Ovary (tissue), 3 donors: ENCODE measurements around the gene MYL4.

Experiments
- EP300 ChIP-seq: sonication (generic); formaldehyde crosslinking; IDR thresholded peaks from one replicate; pipeline ENCODE4 v1.6.1; 2017; ENCODE audit warnings: antibody characterized with exemption
- POLR2A ChIP-seq: fragments of 450-650 bp; IDR thresholded peaks from one replicate; pipeline ENCODE4 v1.6.1; 2017; ENCODE audit warnings: antibody characterized with exemption, mild to moderate bottlenecking, moderate library complexity
- TF ChIP-seq, protein P1 (sequence below), 3 donors: fragments of 450-650 bp in 2 of 3; fragments of 200-600 bp in 1 of 3; IDR thresholded peaks; one replicate each; pipeline versions ENCODE4 v1.5.1 to v1.8.0; 2016 to 2022; ENCODE audit warnings: antibody characterized with exemption in 3 of 3, mild to moderate bottlenecking in 1 of 3
- donor health status: DM: no; HTN: no; CAD: no.

GRCh38 chr17:47210105-47210504 is 957 bp downstream of the MYL4 start:
- TF ChIP-seq POLR2A = no peak
- TF ChIP-seq EP300 = no peak
- TF ChIP-seq, protein P1, sequence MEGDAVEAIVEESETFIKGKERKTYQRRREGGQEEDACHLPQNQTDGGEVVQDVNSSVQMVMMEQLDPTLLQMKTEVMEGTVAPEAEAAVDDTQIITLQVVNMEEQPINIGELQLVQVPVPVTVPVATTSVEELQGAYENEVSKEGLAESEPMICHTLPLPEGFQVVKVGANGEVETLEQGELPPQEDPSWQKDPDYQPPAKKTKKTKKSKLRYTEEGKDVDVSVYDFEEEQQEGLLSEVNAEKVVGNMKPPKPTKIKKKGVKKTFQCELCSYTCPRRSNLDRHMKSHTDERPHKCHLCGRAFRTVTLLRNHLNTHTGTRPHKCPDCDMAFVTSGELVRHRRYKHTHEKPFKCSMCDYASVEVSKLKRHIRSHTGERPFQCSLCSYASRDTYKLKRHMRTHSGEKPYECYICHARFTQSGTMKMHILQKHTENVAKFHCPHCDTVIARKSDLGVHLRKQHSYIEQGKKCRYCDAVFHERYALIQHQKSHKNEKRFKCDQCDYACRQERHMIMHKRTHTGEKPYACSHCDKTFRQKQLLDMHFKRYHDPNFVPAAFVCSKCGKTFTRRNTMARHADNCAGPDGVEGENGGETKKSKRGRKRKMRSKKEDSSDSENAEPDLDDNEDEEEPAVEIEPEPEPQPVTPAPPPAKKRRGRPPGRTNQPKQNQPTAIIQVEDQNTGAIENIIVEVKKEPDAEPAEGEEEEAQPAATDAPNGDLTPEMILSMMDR (IDR thresholded peaks at IDR 0.05) = no peak
